Effector memory CD4-positive, alpha-beta T cell (primary cell): ENCODE measurements around the gene MFSD6.

ENCODE experiments used
- DNase-seq, 3 donors: peaks; one replicate each; pipeline ENCODE4 v3.0.0-alpha.2; 2020
- H3K27ac ChIP-seq: 2 replicates; pipeline ENCODE4 v1.7.0; 2013; ENCODE audit warnings: mild to moderate bottlenecking, low read length, moderate library complexity; ENCODE audit not compliant: insufficient read depth, poor library complexity, severe bottlenecking
- H3K27me3 ChIP-seq: replicated peaks from 2 replicates; pipeline ENCODE4 v1.7.0; 2013; ENCODE audit warnings: mild to moderate bottlenecking, low read length; ENCODE audit not compliant: insufficient read depth, control insufficient read depth, poor library complexity, severe bottlenecking
- H3K36me3 ChIP-seq: 2 replicates; pipeline ENCODE4 v1.7.0; 2013; ENCODE audit warnings: mild to moderate bottlenecking, low read length, moderate library complexity; ENCODE audit not compliant: control insufficient read depth, insufficient read depth
- H3K4me1 ChIP-seq: 2 replicates; pipeline ENCODE4 v1.7.0; 2013; ENCODE audit warnings: low read length, mild to moderate bottlenecking; ENCODE audit not compliant: control insufficient read depth, insufficient read depth, poor library complexity, severe bottlenecking
- H3K4me3 ChIP-seq: 2 replicates; pipeline ENCODE4 v1.7.0; 2013; ENCODE audit warnings: low read length, low read depth, mild to moderate bottlenecking; ENCODE audit not compliant: insufficient read depth, poor library complexity, severe bottlenecking
- H3K9me3 ChIP-seq: 2 replicates; pipeline ENCODE4 v1.7.0; 2013; ENCODE audit warnings: mild to moderate bottlenecking, low read length, moderate library complexity; ENCODE audit not compliant: control insufficient read depth

MFSD6 gene

DNA sequence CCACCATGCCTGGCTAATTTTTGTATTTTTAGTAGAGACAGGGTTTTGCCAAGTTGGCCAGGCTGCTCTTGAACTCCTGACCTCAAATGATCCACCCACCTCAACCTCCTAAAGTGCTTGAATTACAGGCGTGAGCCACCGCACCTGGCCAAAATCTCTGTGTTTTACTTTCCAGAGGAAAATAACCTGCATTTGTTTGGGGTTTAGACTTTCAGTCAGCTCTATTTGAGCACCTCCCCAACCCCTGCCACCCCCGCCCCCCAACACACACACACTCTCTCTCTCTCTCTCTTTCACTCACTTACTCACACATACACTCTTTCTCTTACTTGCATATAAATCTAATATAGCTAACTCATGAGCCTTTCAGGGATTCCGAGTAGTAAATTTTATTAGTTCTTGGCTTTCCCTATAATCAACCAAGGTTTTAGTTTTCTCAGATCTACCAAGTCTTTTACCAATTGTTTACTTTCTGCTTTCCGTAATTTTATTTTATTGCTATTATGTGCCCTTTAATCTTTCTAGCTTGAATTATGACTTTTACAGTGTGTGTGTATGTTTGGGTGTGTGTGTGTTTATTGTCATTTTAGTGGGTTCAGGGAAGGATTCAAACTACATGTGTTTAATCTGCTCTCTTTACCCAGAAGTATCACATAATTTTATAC lies 24.5 kb downstream of the MFSD6 start:
- H3K4me3 ChIP-seq = no peak overlapping the region
- no peak overlapping the region for H3K27ac ChIP-seq
- H3K36me3 ChIP-seq = peaks cover 10% of the 10 kb centered on the region
- no peaks in the 10 kb centered on the region for H3K9me3 ChIP-seq
- H3K27me3 ChIP-seq = no peaks in the 10 kb centered on the region
- DNase-seq = no peak
- no peaks in the 10 kb centered on the region for H3K4me1 ChIP-seq

DNA sequence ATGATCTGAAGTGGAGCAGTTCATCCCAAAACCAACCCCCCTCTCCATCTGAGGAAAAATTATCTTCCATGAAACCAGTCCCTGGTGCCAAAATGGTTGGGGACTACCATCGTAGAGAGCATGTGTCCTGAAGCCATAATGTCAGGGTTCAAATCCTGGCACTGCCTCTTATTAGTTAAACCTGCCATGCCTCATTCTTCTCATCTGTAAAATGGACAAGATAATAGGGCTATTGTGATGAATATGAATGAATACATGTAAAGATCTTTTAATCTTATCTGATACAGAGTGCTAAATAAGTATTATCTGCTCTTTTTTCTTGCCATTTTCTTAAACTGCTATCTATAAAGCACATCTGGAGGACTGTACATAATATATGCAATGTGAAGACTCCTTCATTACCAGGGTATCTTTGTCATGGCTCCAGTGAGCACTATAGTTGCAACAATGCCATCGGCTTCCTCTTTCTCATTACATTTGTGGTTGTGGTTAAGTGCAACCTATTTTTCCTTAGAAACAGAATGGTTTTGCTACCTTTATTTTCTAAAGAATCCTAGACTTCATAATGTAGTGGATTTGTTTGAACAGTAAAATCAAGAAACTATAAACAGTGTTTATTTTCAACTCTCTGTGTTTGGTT lies 27.0 kb downstream of the MFSD6 start:
- no peak for DNase-seq
- peaks cover 3% of the 10 kb centered on the region for H3K4me1 ChIP-seq
- H3K27ac ChIP-seq = no peak overlapping the region
- no peaks in the 10 kb centered on the region for H3K27me3 ChIP-seq
- no peaks in the 10 kb centered on the region for H3K9me3 ChIP-seq
- H3K4me3 ChIP-seq = no peak overlapping the region
- H3K36me3 ChIP-seq = peaks cover 10% of the 10 kb centered on the region

- H3K9me3 ChIP-seq = no peaks in the 10 kb centered on the region
- H3K36me3 ChIP-seq = peaks cover 10% of the 10 kb centered on the region
- no peak overlapping the region for H3K4me3 ChIP-seq
- H3K27me3 ChIP-seq = no peaks in the 10 kb centered on the region
- H3K27ac ChIP-seq = no peak overlapping the region
- DNase-seq = no peak
- H3K4me1 ChIP-seq = peaks cover 5% of the 10 kb centered on the region
These were observed 28.4 kb downstream of the MFSD6 start for GRCh38 chr2:190436557-190436956.

DNA sequence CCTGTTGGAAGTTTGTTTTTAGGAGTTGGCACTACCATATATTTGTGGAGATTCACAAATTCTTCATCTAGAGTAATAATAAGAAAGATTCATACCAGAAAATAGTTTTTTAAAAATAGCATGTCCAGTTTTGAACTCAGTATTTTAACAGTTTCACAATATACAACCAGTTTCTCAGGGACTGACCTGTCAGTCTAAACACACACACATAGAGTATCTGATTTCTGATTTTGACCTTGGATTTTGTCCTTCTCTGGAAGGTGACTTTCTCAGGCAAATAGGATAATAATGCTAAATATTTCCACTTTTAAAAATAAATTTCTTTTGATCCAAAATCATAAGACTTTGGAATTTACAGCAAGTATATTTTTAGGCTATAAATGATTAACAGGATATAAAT lies 32.0 kb downstream of the MFSD6 start:
- no peak overlapping the region for H3K27ac ChIP-seq
- H3K4me1 ChIP-seq = peaks cover 11% of the 10 kb centered on the region
- no peak for DNase-seq
- H3K36me3 ChIP-seq = peaks cover 10% of the 10 kb centered on the region
- no peaks in the 10 kb centered on the region for H3K9me3 ChIP-seq
- no peak overlapping the region for H3K4me3 ChIP-seq
- no peaks in the 10 kb centered on the region for H3K27me3 ChIP-seq

DNA sequence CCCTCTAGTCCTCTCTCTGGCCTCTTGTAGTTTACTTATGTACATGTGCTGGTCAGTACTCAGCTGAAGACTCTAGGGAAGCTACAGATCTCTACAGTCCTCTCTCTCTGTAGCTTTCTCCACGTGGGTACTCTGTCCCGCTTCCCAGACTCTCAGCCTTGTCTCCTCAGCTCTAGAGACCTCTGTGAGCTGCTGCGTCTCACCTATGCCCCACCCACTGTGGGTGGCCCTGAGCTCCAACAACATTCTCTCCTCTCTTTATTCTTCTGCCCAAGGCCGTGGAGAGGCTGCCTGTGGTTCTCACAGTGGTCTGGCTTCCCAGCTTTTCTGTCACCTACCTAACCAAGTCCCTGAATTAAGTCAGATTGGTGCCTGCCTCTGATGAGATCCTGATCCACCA lies 33.4 kb downstream of the MFSD6 start:
- Histone ChIP-seq H3K4me1 (peaks cover 11% of the 10 kb centered on the region), H3K36me3 (peaks cover 7% of the 10 kb centered on the region), H3K9me3 (no peaks in the 10 kb centered on the region), H3K27ac (no peak overlapping the region), H3K27me3 (no peaks in the 10 kb centered on the region), H3K4me3 (no peak overlapping the region)
- DNase-seq = no peak

DNA sequence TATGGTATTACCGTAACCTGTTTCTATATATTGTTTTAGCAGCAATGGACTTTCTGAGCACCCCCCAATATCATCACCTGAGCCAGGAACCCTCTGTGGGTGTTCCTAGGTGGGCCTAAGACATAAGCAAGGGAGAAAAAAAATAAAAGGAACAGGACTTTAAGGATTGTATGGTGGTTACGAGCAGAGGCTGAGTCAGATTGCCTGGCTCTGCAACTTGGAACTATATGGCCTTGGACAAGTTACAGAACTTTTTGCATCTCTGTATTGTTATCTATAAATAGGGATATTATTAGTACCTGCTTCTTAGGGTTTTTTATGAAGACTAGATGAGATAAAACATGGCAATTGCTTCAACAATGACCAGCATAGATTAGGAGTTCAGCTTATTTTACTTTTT lies 34.9 kb downstream of the MFSD6 start:
- peaks cover 11% of the 10 kb centered on the region for H3K4me1 ChIP-seq
- H3K27ac ChIP-seq = no peak overlapping the region
- no peaks in the 10 kb centered on the region for H3K27me3 ChIP-seq
- H3K9me3 ChIP-seq = no peaks in the 10 kb centered on the region
- H3K4me3 ChIP-seq = no peak overlapping the region
- no peaks in the 10 kb centered on the region for H3K36me3 ChIP-seq
- no peak for DNase-seq

GRCh38 chr2:190443778-190444481 lies 35.8 kb downstream of the MFSD6 start:
- no peak for DNase-seq
- Histone ChIP-seq H3K4me3 (no peak overlapping the region), H3K36me3 (no peaks in the 10 kb centered on the region), H3K27me3 (no peaks in the 10 kb centered on the region), H3K4me1 (peaks cover 9% of the 10 kb centered on the region), H3K9me3 (no peaks in the 10 kb centered on the region), H3K27ac (no peak overlapping the region)

DNA sequence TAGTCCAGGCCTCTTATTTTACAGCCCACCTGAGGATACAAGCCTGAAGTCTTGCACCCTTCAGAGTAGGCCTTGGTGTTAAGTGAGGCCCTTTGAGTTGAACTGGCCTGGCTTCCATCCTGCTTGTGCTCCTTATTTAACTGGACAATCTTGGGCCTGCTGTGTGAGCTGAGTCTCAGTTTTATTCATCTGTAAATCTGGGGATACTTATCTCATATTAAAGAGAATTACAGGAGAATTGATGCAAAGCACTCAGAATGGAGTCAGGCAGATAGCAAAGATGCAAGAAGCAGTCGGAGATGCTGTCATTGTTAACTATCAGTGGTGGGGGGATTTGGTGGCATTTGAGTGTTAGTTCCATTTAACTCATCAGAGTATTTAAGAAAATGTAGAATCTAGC lies 36.8 kb downstream of the MFSD6 start:
- Histone ChIP-seq H3K36me3 (no peaks in the 10 kb centered on the region), H3K27ac (no peak overlapping the region), H3K9me3 (no peaks in the 10 kb centered on the region), H3K27me3 (no peaks in the 10 kb centered on the region), H3K4me1 (peaks cover 9% of the 10 kb centered on the region), H3K4me3 (no peak overlapping the region)
- DNase-seq = no peak

DNA sequence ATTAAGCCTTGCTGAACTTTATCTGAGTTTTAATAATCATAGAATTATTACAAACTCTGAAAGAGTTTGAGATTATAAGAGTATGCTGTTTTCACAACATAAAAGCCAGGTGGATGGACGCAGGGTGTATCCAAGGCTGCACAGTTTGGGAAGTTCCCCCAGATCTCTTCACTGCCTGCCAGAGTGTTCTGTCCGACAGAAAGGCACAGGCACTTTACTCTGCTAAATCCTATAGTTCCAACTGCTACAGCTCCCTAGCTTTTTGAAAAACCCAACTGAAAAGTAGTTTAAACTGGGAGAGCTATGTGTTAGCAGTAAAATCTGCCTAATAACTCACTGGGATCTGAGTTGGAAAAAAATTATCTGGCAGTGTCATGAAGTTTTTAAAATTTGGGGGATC lies 38.0 kb downstream of the MFSD6 start:
- no peak for DNase-seq
- Histone ChIP-seq H3K27ac (no peak overlapping the region), H3K9me3 (no peaks in the 10 kb centered on the region), H3K4me1 (peaks cover 9% of the 10 kb centered on the region), H3K4me3 (no peak overlapping the region), H3K27me3 (no peaks in the 10 kb centered on the region), H3K36me3 (no peaks in the 10 kb centered on the region)
